ENCODE data around the gene ZBTB20. TPM values are rescaled to one million over a fixed set of nuclear protein-coding genes. Genes with fewer than 3 reads are reported as not detected.

ZBTB20 gene
- total RNA-seq, 1 donor from 2014 or later, result 61.0 TPM

- no peaks in the 10 kb centered on the region for H3K4me1 ChIP-seq
- no peak overlapping the region for H3K4me3 ChIP-seq
- no peaks in the 10 kb centered on the region for H3K9me3 ChIP-seq
- intact Hi-C loops (cut with DNase I), result no loop called here
- H3K27me3 ChIP-seq, result no peaks in the 10 kb centered on the region
- no peak overlapping the region for H3K27ac ChIP-seq
- H3K36me3 ChIP-seq, result no peaks in the 10 kb centered on the region
- DNase-seq, result no peak
- TF ChIP-seq CTCF (IDR thresholded peaks at IDR 0.05), result no peak
- no peak for ATAC-seq
These were observed 666.6 kb downstream of the ZBTB20 start for GRCh38 chr3:114480442-114480841.

DNA sequence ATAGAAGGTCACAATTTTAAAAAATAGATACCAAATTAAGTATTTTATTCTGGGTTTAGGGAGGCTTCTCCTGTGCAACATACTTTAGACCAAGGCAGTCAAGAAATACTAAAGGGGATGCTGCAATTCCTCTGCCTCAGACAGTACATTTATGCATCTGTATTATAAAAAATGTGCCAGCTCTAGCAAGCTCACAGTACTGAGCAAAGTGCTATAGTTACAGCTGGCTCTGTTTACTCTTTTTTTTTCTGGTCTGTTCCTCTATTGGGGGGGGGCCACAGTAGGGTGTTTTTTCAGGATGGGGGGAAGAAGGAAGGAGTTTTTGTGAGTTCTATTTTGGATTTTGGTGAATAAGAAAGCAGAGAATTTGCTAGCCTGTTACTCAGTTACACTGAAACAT lies 668.3 kb downstream of the ZBTB20 start:
- DNase-seq, result no peak

GRCh38 chr3:114476511-114476910 lies 670.6 kb downstream of the ZBTB20 start:
- no peak for TF ChIP-seq CTCF (IDR thresholded peaks at IDR 0.05)
- ATAC-seq (no peak), DNase-seq (no peak)
- no peaks in the 10 kb centered on the region for H3K9me3 ChIP-seq
- no peak overlapping the region for H3K27ac ChIP-seq
- no peaks in the 10 kb centered on the region for H3K4me1 ChIP-seq
- H3K36me3 ChIP-seq, result no peaks in the 10 kb centered on the region
- H3K4me3 ChIP-seq, result no peak overlapping the region
- intact Hi-C loops (cut with DNase I), result no loop called here
- H3K27me3 ChIP-seq, result no peaks in the 10 kb centered on the region

More for the DNA sequence above, 668.3 kb downstream of the ZBTB20 start:
- Histone ChIP-seq H3K27ac (no peak overlapping the region), H3K36me3 (no peaks in the 10 kb centered on the region), H3K27me3 (no peaks in the 10 kb centered on the region), H3K9me3 (no peaks in the 10 kb centered on the region), H3K4me3 (no peak overlapping the region), H3K4me1 (no peaks in the 10 kb centered on the region)
- intact Hi-C loops (cut with DNase I), result no loop called here
- no peak for ATAC-seq
- no peak for TF ChIP-seq CTCF (IDR thresholded peaks at IDR 0.05)

DNA sequence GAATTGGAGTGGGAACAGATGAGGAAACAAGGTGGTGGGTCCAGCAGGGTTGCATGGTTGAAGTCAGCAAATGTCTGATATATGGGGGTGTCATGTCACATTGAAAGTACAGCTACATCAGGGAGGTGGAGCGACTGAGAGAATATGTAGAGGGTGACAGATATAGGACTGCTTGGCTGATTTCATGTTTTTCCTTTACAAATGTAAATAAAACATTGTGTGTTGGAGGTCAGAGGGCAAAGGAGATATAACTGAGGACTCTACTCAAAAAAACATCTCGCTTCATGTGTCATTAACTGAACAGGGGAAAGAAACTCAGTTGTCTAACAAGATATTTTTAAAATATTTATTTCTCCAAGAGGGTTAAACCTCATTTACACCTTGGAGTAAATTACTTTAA lies 675.6 kb downstream of the ZBTB20 start:
- no peaks in the 10 kb centered on the region for H3K27me3 ChIP-seq
- H3K36me3 ChIP-seq, result no peaks in the 10 kb centered on the region
- no peaks in the 10 kb centered on the region for H3K4me1 ChIP-seq
- H3K27ac ChIP-seq, result no peak overlapping the region
- intact Hi-C loops (cut with DNase I), result no loop called here
- TF ChIP-seq CTCF (IDR thresholded peaks at IDR 0.05), result no peak
- no peaks in the 10 kb centered on the region for H3K9me3 ChIP-seq
- H3K4me3 ChIP-seq, result no peak overlapping the region
- DNase-seq, result no peak
- ATAC-seq, result no peak

DNA sequence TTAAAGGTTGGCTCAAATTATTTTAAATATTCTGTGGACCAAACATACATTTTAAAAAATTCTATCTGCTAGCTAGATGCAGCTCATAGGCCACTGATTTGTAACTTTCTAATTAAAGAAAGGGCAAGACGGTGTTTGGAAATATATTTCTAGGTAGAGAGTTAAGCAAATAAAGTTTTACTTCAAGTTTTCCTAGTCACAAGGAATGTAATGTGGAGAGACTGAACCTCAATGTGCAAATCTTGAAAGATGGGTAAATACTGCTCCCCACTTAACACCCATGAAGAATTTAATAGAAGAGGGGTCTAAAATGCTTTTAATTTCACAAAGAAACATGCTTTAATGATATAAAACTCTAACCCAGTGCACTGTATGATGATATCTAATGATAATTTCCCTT lies 678.0 kb downstream of the ZBTB20 start:
- Histone ChIP-seq H3K36me3 (no peaks in the 10 kb centered on the region), H3K4me3 (no peak overlapping the region), H3K4me1 (no peaks in the 10 kb centered on the region), H3K9me3 (no peaks in the 10 kb centered on the region), H3K27ac (no peak overlapping the region), H3K27me3 (no peaks in the 10 kb centered on the region)
- intact Hi-C loops (cut with DNase I), result no loop called here
- DNase-seq, result no peak
- TF ChIP-seq CTCF (IDR thresholded peaks at IDR 0.05), result no peak
- peak; percentile 48 for ATAC-seq

GRCh38 chr3:114466816-114467215 lies 680.3 kb downstream of the ZBTB20 start:
- no peak overlapping the region for H3K4me3 ChIP-seq
- no peaks in the 10 kb centered on the region for H3K27me3 ChIP-seq
- H3K9me3 ChIP-seq, result no peaks in the 10 kb centered on the region
- H3K27ac ChIP-seq, result no peak overlapping the region
- H3K36me3 ChIP-seq, result no peaks in the 10 kb centered on the region
- no peak for ATAC-seq
- no peak for DNase-seq
- no peak for TF ChIP-seq CTCF (IDR thresholded peaks at IDR 0.05)
- no peaks in the 10 kb centered on the region for H3K4me1 ChIP-seq
- intact Hi-C loops (cut with DNase I), result no loop called here

Measured in upper lobe of right lung (tissue), 1 donor.